ENCODE data around the gene LRRC36.
A peak's percentile ranks its signal among the peaks of the same experiment; 100 is the strongest.

LRRC36 gene

DNA sequence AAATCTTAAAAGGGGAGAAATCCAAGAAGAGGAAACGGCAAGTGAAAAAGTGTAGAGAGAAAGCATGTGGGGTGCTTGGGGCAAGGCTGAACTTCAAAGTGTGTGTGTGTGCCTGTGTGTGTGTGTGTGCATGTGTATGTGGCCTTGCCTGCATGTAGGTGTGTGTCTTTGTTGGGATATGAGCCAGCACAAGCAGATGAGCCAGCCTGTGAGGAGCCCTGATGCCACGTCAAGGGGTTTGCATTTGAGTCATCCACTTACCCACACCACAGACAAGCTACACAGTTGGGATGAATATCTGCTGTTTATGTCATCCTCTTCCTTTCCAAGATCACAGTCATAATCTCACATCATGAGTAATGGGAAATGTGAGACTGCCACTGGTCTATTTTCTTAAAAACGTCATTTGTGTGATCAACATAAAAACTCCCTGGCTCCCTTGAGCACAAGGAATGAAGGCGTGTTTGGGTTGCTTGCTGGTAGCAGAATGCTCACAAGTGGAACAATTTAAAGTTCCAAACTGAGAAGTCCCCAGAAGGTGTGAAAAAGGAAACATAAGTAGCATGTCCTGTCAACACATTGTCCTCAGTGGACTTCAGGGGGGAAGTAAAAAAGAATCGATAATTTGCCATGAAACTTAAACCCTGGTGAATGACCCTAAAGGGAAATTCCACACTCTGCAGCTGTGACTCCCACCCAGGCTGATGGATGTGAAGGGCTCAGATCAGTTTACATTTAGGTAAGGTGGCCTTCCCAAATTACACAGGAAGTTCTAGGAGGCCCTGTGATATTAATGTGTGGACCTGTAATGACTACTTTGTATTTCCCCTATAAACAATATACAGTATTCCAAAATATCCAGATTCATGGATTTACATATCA is 14.8 kb upstream of the LRRC36 start:
- ChIA-PET POLR2A (interaction anchor here (1.2 kb wide), 1 partner anchor 15 kb away, joined by 5 read pairs; no protein-coding TSS in a partner anchor), CTCF (interaction anchor here (0.6 to 4.3 kb wide), 3 partner anchors 15 to 128 kb away, joined by 3 to 18 read pairs (median 3); partner anchors contain the start of genes KCTD19 and LRRC36)
- no peak overlapping the region for H3K27ac ChIP-seq (ENCODE audit: extremely low read depth, low read depth, low read length)
- H3K4me1 ChIP-seq (ENCODE audit: control insufficient read depth, insufficient read depth, low read length): peaks cover 8% of the 10 kb centered on the region; the same call in 1 of the 2 replicates
- no peaks in the 10 kb centered on the region for H3K9me3 ChIP-seq (ENCODE audit: control insufficient read depth, insufficient read depth, low read depth, low read length)
- H3K4me3 ChIP-seq (ENCODE audit: low read depth, low read length): no peak overlapping the region
- no peaks in the 10 kb centered on the region for H3K36me3 ChIP-seq (ENCODE audit: control insufficient read depth in 2 of 2, insufficient read depth in 1 of 2, low read length in 2 of 2)
- TF ChIP-seq IKZF3 (tag by site-specific recombination; IDR thresholded peaks at IDR 0.05) (peak; percentile 29; the same call in 1 of the 2 replicates), ZNF138 (tag by site-specific recombination; IDR thresholded peaks at IDR 0.05; ENCODE audit: borderline replicate concordance) (no peak), ZNF404 (tag by site-specific recombination; IDR thresholded peaks at IDR 0.05) (no peak), ZNF747 (tag by site-specific recombination; IDR thresholded peaks at IDR 0.05) (no peak), ZNF777 (tag by site-specific recombination; IDR thresholded peaks at IDR 0.05; ENCODE audit: borderline replicate concordance) (no peak), ZNF174 (tag by site-specific recombination; IDR thresholded peaks at IDR 0.05) (no peak), ZFP37 (tag by site-specific recombination; IDR thresholded peaks at IDR 0.05) (no peak), ZBTB20 (tag by site-specific recombination; IDR thresholded peaks at IDR 0.05) (peak; percentile 49), ZNF629 (tag by site-specific recombination; IDR thresholded peaks at IDR 0.05) (peak; percentile 99), ZNF677 (tag by site-specific recombination; IDR thresholded peaks at IDR 0.05) (no peak), OVOL3 (tag by site-specific recombination; IDR thresholded peaks at IDR 0.05) (peak; percentile 9; the same call in 1 of the 2 replicates), MEIS1 (CRISPR knock-in tag; IDR thresholded peaks at IDR 0.05; ENCODE audit: borderline replicate concordance) (no peak), ZNF239 (tag by site-specific recombination; IDR thresholded peaks at IDR 0.05) (no peak), ZNF776 (tag by site-specific recombination; IDR thresholded peaks at IDR 0.05; ENCODE audit: borderline replicate concordance) (no peak), ZNF366 (tag by site-specific recombination; conservative IDR thresholded peaks at IDR 0.05) (peak; percentile 98), HOXA7 (CRISPR knock-in tag; IDR thresholded peaks at IDR 0.05; ENCODE audit: borderline replicate concordance) (no peak)
- TF ChIP-seq, protein P1, sequence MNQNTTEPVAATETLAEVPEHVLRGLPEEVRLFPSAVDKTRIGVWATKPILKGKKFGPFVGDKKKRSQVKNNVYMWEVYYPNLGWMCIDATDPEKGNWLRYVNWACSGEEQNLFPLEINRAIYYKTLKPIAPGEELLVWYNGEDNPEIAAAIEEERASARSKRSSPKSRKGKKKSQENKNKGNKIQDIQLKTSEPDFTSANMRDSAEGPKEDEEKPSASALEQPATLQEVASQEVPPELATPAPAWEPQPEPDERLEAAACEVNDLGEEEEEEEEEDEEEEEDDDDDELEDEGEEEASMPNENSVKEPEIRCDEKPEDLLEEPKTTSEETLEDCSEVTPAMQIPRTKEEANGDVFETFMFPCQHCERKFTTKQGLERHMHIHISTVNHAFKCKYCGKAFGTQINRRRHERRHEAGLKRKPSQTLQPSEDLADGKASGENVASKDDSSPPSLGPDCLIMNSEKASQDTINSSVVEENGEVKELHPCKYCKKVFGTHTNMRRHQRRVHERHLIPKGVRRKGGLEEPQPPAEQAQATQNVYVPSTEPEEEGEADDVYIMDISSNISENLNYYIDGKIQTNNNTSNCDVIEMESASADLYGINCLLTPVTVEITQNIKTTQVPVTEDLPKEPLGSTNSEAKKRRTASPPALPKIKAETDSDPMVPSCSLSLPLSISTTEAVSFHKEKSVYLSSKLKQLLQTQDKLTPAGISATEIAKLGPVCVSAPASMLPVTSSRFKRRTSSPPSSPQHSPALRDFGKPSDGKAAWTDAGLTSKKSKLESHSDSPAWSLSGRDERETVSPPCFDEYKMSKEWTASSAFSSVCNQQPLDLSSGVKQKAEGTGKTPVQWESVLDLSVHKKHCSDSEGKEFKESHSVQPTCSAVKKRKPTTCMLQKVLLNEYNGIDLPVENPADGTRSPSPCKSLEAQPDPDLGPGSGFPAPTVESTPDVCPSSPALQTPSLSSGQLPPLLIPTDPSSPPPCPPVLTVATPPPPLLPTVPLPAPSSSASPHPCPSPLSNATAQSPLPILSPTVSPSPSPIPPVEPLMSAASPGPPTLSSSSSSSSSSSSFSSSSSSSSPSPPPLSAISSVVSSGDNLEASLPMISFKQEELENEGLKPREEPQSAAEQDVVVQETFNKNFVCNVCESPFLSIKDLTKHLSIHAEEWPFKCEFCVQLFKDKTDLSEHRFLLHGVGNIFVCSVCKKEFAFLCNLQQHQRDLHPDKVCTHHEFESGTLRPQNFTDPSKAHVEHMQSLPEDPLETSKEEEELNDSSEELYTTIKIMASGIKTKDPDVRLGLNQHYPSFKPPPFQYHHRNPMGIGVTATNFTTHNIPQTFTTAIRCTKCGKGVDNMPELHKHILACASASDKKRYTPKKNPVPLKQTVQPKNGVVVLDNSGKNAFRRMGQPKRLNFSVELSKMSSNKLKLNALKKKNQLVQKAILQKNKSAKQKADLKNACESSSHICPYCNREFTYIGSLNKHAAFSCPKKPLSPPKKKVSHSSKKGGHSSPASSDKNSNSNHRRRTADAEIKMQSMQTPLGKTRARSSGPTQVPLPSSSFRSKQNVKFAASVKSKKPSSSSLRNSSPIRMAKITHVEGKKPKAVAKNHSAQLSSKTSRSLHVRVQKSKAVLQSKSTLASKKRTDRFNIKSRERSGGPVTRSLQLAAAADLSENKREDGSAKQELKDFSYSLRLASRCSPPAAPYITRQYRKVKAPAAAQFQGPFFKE (tag by site-specific recombination; IDR thresholded peaks at IDR 0.05; ENCODE audit: borderline replicate concordance): no peak
- TF ChIP-seq, protein P2, sequence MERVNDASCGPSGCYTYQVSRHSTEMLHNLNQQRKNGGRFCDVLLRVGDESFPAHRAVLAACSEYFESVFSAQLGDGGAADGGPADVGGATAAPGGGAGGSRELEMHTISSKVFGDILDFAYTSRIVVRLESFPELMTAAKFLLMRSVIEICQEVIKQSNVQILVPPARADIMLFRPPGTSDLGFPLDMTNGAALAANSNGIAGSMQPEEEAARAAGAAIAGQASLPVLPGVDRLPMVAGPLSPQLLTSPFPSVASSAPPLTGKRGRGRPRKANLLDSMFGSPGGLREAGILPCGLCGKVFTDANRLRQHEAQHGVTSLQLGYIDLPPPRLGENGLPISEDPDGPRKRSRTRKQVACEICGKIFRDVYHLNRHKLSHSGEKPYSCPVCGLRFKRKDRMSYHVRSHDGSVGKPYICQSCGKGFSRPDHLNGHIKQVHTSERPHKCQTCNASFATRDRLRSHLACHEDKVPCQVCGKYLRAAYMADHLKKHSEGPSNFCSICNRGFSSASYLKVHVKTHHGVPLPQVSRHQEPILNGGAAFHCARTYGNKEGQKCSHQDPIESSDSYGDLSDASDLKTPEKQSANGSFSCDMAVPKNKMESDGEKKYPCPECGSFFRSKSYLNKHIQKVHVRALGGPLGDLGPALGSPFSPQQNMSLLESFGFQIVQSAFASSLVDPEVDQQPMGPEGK (tag by site-specific recombination; IDR thresholded peaks at IDR 0.05): peak; percentile 56; the same call in 1 of the 2 replicates
- TF ChIP-seq, protein P3, sequence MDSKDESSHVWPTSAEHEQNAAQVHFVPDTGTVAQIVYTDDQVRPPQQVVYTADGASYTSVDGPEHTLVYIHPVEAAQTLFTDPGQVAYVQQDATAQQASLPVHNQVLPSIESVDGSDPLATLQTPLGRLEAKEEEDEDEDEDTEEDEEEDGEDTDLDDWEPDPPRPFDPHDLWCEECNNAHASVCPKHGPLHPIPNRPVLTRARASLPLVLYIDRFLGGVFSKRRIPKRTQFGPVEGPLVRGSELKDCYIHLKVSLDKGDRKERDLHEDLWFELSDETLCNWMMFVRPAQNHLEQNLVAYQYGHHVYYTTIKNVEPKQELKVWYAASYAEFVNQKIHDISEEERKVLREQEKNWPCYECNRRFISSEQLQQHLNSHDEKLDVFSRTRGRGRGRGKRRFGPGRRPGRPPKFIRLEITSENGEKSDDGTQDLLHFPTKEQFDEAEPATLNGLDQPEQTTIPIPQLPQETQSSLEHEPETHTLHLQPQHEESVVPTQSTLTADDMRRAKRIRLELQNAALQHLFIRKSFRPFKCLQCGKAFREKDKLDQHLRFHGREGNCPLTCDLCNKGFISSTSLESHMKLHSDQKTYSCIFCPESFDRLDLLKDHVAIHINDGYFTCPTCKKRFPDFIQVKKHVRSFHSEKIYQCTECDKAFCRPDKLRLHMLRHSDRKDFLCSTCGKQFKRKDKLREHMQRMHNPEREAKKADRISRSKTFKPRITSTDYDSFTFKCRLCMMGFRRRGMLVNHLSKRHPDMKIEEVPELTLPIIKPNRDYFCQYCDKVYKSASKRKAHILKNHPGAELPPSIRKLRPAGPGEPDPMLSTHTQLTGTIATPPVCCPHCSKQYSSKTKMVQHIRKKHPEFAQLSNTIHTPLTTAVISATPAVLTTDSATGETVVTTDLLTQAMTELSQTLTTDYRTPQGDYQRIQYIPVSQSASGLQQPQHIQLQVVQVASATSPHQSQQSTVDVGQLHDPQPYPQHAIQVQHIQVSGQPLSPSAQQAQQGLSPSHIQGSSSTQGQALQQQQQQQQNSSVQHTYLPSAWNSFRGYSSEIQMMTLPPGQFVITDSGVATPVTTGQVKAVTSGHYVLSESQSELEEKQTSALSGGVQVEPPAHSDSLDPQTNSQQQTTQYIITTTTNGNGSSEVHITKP (tag by site-specific recombination; IDR thresholded peaks at IDR 0.05): peak; percentile 67
- TF ChIP-seq, protein P4, sequence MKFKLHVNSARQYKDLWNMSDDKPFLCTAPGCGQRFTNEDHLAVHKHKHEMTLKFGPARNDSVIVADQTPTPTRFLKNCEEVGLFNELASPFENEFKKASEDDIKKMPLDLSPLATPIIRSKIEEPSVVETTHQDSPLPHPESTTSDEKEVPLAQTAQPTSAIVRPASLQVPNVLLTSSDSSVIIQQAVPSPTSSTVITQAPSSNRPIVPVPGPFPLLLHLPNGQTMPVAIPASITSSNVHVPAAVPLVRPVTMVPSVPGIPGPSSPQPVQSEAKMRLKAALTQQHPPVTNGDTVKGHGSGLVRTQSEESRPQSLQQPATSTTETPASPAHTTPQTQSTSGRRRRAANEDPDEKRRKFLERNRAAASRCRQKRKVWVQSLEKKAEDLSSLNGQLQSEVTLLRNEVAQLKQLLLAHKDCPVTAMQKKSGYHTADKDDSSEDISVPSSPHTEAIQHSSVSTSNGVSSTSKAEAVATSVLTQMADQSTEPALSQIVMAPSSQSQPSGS (tag by site-specific recombination; IDR thresholded peaks at IDR 0.05; ENCODE audit: low read depth): peak; percentile 95
- TF ChIP-seq, protein P5, sequence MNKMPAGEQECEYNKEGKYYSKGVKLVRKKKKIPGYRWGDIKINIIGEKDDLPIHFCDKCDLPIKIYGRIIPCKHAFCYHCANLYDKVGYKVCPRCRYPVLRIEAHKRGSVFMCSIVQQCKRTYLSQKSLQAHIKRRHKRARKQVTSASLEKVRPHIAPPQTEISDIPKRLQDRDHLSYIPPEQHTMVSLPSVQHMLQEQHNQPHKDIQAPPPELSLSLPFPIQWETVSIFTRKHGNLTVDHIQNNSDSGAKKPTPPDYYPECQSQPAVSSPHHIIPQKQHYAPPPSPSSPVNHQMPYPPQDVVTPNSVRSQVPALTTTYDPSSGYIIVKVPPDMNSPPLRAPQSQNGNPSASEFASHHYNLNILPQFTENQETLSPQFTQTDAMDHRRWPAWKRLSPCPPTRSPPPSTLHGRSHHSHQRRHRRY (tag by site-specific recombination; IDR thresholded peaks at IDR 0.05): no peak
